H1 (cell line): ENCODE results near the gene CD300LG. TPM values are rescaled to one million over a fixed set of nuclear protein-coding genes. Genes with fewer than 3 reads are reported as not detected.

Experiments used
- CTCF ChIA-PET: fragments of 300-600 bp; sonication (Branson Sonifier 250); formaldehyde crosslinking; loops from one replicate; lab custom pipeline; 2021; ENCODE audit not compliant: partially characterized antibody; lab: Charles Lee
- POLR2A ChIA-PET: fragments of 300-600 bp; sonication (Branson Sonifier 250); formaldehyde crosslinking; loops from one replicate; lab custom pipeline; 2021; ENCODE audit warnings: inconsistent platforms; ENCODE audit not compliant: partially characterized antibody; lab: Charles Lee
- DNase-seq, 2 experiments: peaks; one replicate each; pipeline versions ENCODE4 v3.0.0 to v3.0.0-alpha.2; 2010 to 2022; ENCODE audit warnings: low spot score in 2 of 2, low read depth in 1 of 2, mixed read lengths in 1 of 2
- FAIRE-seq: peaks from 2 replicates; lab custom pipeline; 2011; peaks lifted over from hg19 to GRCh38; lab: Jason Lieb, UNC
- H2AFZ ChIP-seq: 2 replicates; pipeline ENCODE4 v1.8.1; 2012; ENCODE audit warnings: low read length, inconsistent platforms
- H2AK5ac ChIP-seq: 2 replicates; pipeline ENCODE4 v1.6.1; 2013; ENCODE audit warnings: low read depth, low read length
- H2BK120ac ChIP-seq: replicated peaks from 2 replicates; pipeline ENCODE3; 2013; ENCODE audit warnings: low read depth, low read length, inconsistent platforms
- H2BK12ac ChIP-seq: 2 replicates; pipeline ENCODE4 v1.6.1; 2013; ENCODE audit warnings: low read depth, low read length
- H2BK15ac ChIP-seq: 2 replicates; pipeline ENCODE4 v1.6.1; 2013; ENCODE audit warnings: low read length
- H2BK20ac ChIP-seq: 2 replicates; pipeline ENCODE4 v1.6.1; 2013; ENCODE audit warnings: low read length
- H2BK5ac ChIP-seq: 2 replicates; pipeline ENCODE4 v1.6.1; 2013; ENCODE audit warnings: low read depth, low read length
- H3K14ac ChIP-seq: 2 replicates; pipeline ENCODE4 v1.6.1; 2013; ENCODE audit warnings: inconsistent platforms; ENCODE audit not compliant: insufficient read length
- H3K18ac ChIP-seq: 2 replicates; pipeline ENCODE4 v1.6.1; 2013; ENCODE audit warnings: low read length; ENCODE audit errors: extremely low read depth
- H3K23ac ChIP-seq: 2 replicates; pipeline ENCODE4 v1.6.1; 2013; ENCODE audit warnings: inconsistent platforms; ENCODE audit not compliant: insufficient read length
- H3K23me2 ChIP-seq: 2 replicates; pipeline ENCODE4 v1.6.1; 2013; ENCODE audit warnings: low read depth, low read length
- H3K27ac ChIP-seq: 2 replicates; pipeline ENCODE4 v1.6.1; 2011; ENCODE audit warnings: low read depth, low read length, inconsistent platforms
- H3K27me3 ChIP-seq, 4 experiments: replicated peaks in 1 of 4; 1 replicate in 1 of 4; 2 replicates in 3 of 4; pipeline versions ENCODE4 v1.6.1 to v1.8.1; 2011 to 2013; ENCODE audit warnings: low read length in 3 of 4, mild to moderate bottlenecking in 3 of 4, inconsistent platforms in 2 of 4, mixed read lengths in 2 of 4, moderate library complexity in 1 of 4; ENCODE audit not compliant: control insufficient read depth in 3 of 4, insufficient read depth in 3 of 4; ENCODE audit errors: extremely low read depth in 1 of 4
- H3K36me3 ChIP-seq, 4 experiments: 2 replicates each; pipeline versions ENCODE4 v1.6.1 to v1.8.1; 2011 to 2013; ENCODE audit warnings: mild to moderate bottlenecking in 4 of 4, low read length in 3 of 4, moderate library complexity in 2 of 4, control low read depth in 1 of 4, inconsistent platforms in 1 of 4; ENCODE audit not compliant: insufficient read depth in 4 of 4, control insufficient read depth in 2 of 4
- H3K4ac ChIP-seq: replicated peaks from 2 replicates; pipeline ENCODE3; 2013; ENCODE audit warnings: low read length, low read depth, mixed read lengths, inconsistent platforms; ENCODE audit not compliant: insufficient read length
- H3K4me1 ChIP-seq, 4 experiments: replicated peaks in 1 of 4; 1 replicate in 1 of 4; 2 replicates in 3 of 4; pipeline versions ENCODE4 v1.6.1 to v1.8.1; 2011 to 2013; ENCODE audit warnings: low read length in 3 of 4, inconsistent platforms in 2 of 4, mixed read lengths in 1 of 4; ENCODE audit not compliant: insufficient read depth in 4 of 4, control insufficient read depth in 3 of 4
- H3K4me2 ChIP-seq, 2 experiments: 2 replicates each; pipeline versions ENCODE4 v1.6.1 to v1.8.1; 2011 to 2013; ENCODE audit warnings: low read depth in 2 of 2, low read length in 2 of 2, control low read depth in 1 of 2, inconsistent platforms in 1 of 2, mild to moderate bottlenecking in 1 of 2; ENCODE audit not compliant: insufficient read depth in 1 of 2
- H3K4me3 ChIP-seq, 4 experiments: fragments of 200-600, 300-600 bp in 1 of 4; sonication (generic), shearing (Covaris generic), sonication (Bioruptor Twin) in 1 of 4; 2 replicates each; pipeline versions ENCODE4 v1.5.1 to v1.8.1; 2011 to 2016; ENCODE audit warnings: low read length in 4 of 4, low read depth in 3 of 4, control low read depth in 2 of 4, inconsistent platforms in 2 of 4, mild to moderate bottlenecking in 2 of 4, mixed read lengths in 1 of 4, moderate library complexity in 1 of 4; ENCODE audit not compliant: insufficient read depth in 2 of 4; ENCODE audit errors: extremely low read depth in 1 of 4
- H3K56ac ChIP-seq: replicated peaks from 2 replicates; pipeline ENCODE3; 2013; ENCODE audit warnings: low read depth, mild to moderate bottlenecking, mixed read lengths, low read length, inconsistent platforms; ENCODE audit not compliant: insufficient read length
- H3K79me1 ChIP-seq: 2 replicates; pipeline ENCODE4 v1.6.1; 2013; ENCODE audit warnings: low read depth, low read length, control low read depth
- H3K79me2 ChIP-seq, 2 experiments: 2 replicates each; pipeline versions ENCODE4 v1.6.1 to v1.8.1; 2012 to 2013; ENCODE audit warnings: low read length in 2 of 2, mild to moderate bottlenecking in 2 of 2, inconsistent platforms in 1 of 2; ENCODE audit not compliant: insufficient read depth in 2 of 2, control insufficient read depth in 1 of 2
- H3K9ac ChIP-seq, 4 experiments: replicated peaks in 1 of 4; 1 replicate in 1 of 4; 2 replicates in 3 of 4; pipeline versions ENCODE4 v1.6.1 to v1.8.1; 2011 to 2013; ENCODE audit warnings: low read depth in 3 of 4, low read length in 3 of 4, control low read depth in 2 of 4, mild to moderate bottlenecking in 2 of 4, moderate library complexity in 2 of 4, inconsistent platforms in 1 of 4; ENCODE audit errors: extremely low read depth in 1 of 4
- H3K9me3 ChIP-seq, 2 experiments: 2 replicates each; pipeline versions ENCODE4 v1.6.1 to v1.8.1; 2012 to 2013; ENCODE audit warnings: mild to moderate bottlenecking in 2 of 2, moderate library complexity in 2 of 2, control low read depth in 1 of 2, inconsistent platforms in 1 of 2, low read depth in 1 of 2, low read length in 1 of 2, mixed read lengths in 1 of 2; ENCODE audit not compliant: insufficient read depth in 2 of 2
- H4K20me1 ChIP-seq, 2 experiments: replicated peaks in 1 of 2; 2 replicates each; pipeline versions ENCODE3 to v1.8.1; 2011 to 2013; ENCODE audit warnings: inconsistent platforms in 2 of 2, low read length in 2 of 2, mild to moderate bottlenecking in 1 of 2; ENCODE audit not compliant: insufficient read depth in 2 of 2, control insufficient read depth in 1 of 2
- H4K5ac ChIP-seq: 2 replicates; pipeline ENCODE4 v1.6.1; 2013; ENCODE audit warnings: low read length, low read depth, mixed read lengths, inconsistent platforms; ENCODE audit not compliant: insufficient read length
- H4K8ac ChIP-seq: 2 replicates; pipeline ENCODE4 v1.8.0; 2013; ENCODE audit warnings: mild to moderate bottlenecking, moderate library complexity, low read length, inconsistent platforms; ENCODE audit not compliant: insufficient read depth; ENCODE audit errors: extremely low read depth
- H4K91ac ChIP-seq: replicated peaks from 2 replicates; pipeline ENCODE3; 2013; ENCODE audit warnings: low read length, mixed read lengths, inconsistent platforms; ENCODE audit not compliant: insufficient read length
- JUND ChIP-seq: IDR thresholded peaks from 2 replicates; pipeline ENCODE4 v1.6.1; 2011; ENCODE audit warnings: mild to moderate bottlenecking, improper control_type of control experiment, low read length
- SAP30 ChIP-seq: fragments of 300-600 bp; sonication (generic); IDR thresholded peaks from 2 replicates; pipeline ENCODE4 v1.7.1; 2012; ENCODE audit warnings: low read length, moderate library complexity, mild to moderate bottlenecking, inconsistent platforms; ENCODE audit not compliant: insufficient read depth, insufficient replicate concordance
- WGBS, 2 experiments: shearing (Covaris generic) in 1 of 2; methylation state at CpG; one replicate each; pipeline versions ENCODE4 v1.1.6 to v1.1.7; 2013 to 2015; ENCODE audit warnings: low lambda C conversion rate in 2 of 2, mixed read lengths in 2 of 2, inconsistent platforms in 1 of 2, low coverage in 1 of 2, missing lambda C conversion rate in 1 of 2; ENCODE audit not compliant: insufficient replicate concordance in 2 of 2, insufficient coverage in 1 of 2, insufficient read length in 1 of 2; ENCODE audit errors: extremely low coverage in 1 of 2, missing lambda C conversion rate in 1 of 2; 5-methylcytosine and 5-hydroxymethylcytosine counted together
- polyA plus RNA-seq, 7 experiments: library from polyadenylated mRNA; depleted of rRNA in 3 of 7; stranded (reverse) in 5 of 7; unstranded in 2 of 7; fragments of >200 nt in 5 of 7; fragments of 200-250 nt in 2 of 7; gene quantifications; 1 replicate in 5 of 7; 2 replicates in 1 of 7; 4 replicates in 1 of 7; pipeline versions ENCODE4 v1.2.1 to v1.2.3, GENCODE V29; 2011 to 2013; ENCODE audit warnings: missing spikeins in 2 of 7, mixed read lengths in 2 of 7
- total RNA-seq: library from RNA; stranded (reverse); fragmentation: NEBNext Ultra II Directional; extraction: Animal tissue kit (Norgen Biotek cat#: 25700); gene quantifications from 2 replicates; pipeline ENCODE4 v1.2.1, GENCODE V29; 2021

Gene CD300LG
- total and polyA plus RNA-seq, 2 of the 8 experiments (the other 6 are each of a cell fraction or from before 2014, with no cell fraction given): 0.06 TPM; not detected in 1

DNA sequence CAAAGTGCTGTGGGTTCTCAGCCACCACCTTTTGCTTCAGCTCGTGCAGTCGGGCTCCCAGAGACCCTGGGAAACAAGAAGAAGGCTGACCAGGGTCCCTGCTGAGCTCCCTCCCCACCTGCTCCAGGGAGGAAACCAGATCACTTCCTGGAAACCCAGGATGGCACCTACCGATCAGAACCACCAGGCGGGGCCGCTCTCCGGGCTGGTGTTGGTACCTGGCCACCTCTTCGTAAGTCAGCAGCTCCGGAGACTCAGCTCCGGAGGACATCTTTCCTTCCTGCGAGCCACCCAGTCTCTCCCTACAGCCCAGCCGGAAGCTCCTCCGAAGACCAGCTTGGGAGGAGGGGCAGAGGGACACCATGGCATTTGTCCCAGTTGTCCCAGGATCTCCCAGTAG, 33.0 kb upstream of the CD300LG start:
- Histone ChIP-seq H3K27me3 (no peaks in the 10 kb centered on the region), H2BK5ac (peak overlapping the region; percentile 6; the same call in 1 of the 2 replicates), H3K4me2 (no peak overlapping the region), H3K27ac (no peak overlapping the region), H3K79me2 (no peaks in the 10 kb centered on the region), H3K4me3 (no peak overlapping the region), H3K9ac (no peak overlapping the region), H2AK5ac (no peak overlapping the region), H3K23ac (no peak overlapping the region), H3K9me3 (no peaks in the 10 kb centered on the region), H3K36me3 (no peaks in the 10 kb centered on the region), H4K5ac (no peak overlapping the region), H3K18ac (no peak overlapping the region), H2AFZ (no peak overlapping the region), H3K79me1 (no peaks in the 10 kb centered on the region), H2BK12ac (no peak overlapping the region), H4K20me1 (peaks cover 0 to 1% of the 10 kb centered on the region in 2 experiments), H2BK20ac (no peak overlapping the region), H3K14ac (no peak overlapping the region), H2BK120ac (no peak overlapping the region), H3K56ac (no peak overlapping the region), H3K4ac (no peak overlapping the region), H3K23me2 (no peaks in the 10 kb centered on the region), H4K91ac (no peak overlapping the region), H4K8ac (peak overlapping the region; percentile 80), H3K4me1 (peaks cover 0 to 4% (median 1%) of the 10 kb centered on the region in 4 experiments; a peak in 1 of 7 replicates), H2BK15ac (no peak overlapping the region)
- FAIRE-seq (no peak), DNase-seq (peak in 1 of 2 experiments; percentile 58)
- CTCF ChIA-PET: interaction anchor here (0.8 to 3.1 kb wide), 6 partner anchors 16 to 47 kb away, joined by 3 to 20 read pairs (median 4); partner anchors contain the start of gene CD300LG
- POLR2A ChIA-PET: interaction anchor here (1.0 to 1.3 kb wide), 2 partner anchors 9 to 10 kb away, joined by 3 to 5 read pairs; no protein-coding TSS in a partner anchor
- WGBS, 2 experiments: 77% methylated on average over 12 of the region's 12 CpGs; no CpG with 5 or more reads in 1 of the 2 experiments
- TF ChIP-seq JUND (no peak), SAP30 (no peak)
